OCI-LY7 (cell line): ENCODE results near the gene FA2H. TPM values are rescaled to one million over a fixed set of nuclear protein-coding genes. Genes with fewer than 3 reads are reported as not detected.

Experiments used
- BruUV-seq: library from RNA; stranded (reverse); fragments of 400-500 nt; replicated peaks from 2 replicates; lab custom pipeline; 2021; lab: Mats Ljungman, UMichigan
- CTCF ChIA-PET: fragments of 300-600 bp; sonication (Branson Sonifier 250); formaldehyde crosslinking; loops from one replicate; lab custom pipeline; 2022; ENCODE audit warnings: antibody characterized with exemption; ENCODE audit not compliant: unreplicated experiment; lab: Charles Lee
- POLR2A ChIA-PET: fragments of 300-600 bp; sonication (Branson Sonifier 250); formaldehyde crosslinking; loops from one replicate; lab custom pipeline; 2022; ENCODE audit warnings: antibody characterized with exemption; lab: Charles Lee
- DNase-seq: peaks from one replicate; pipeline ENCODE4 v3.0.0-alpha.2; 2015; ENCODE audit warnings: low spot score
- H2AFZ ChIP-seq: fragments of 200-600 bp; sonication (generic), shearing (Covaris generic); 2 replicates; pipeline ENCODE4 v1.6.1; 2014; ENCODE audit warnings: mild to moderate bottlenecking, antibody characterized with exemption, low read length, moderate library complexity
- H3K27ac ChIP-seq: fragments of 200-600 bp; sonication (generic); 2 replicates; pipeline ENCODE4 v1.5.1; 2014; ENCODE audit warnings: mixed run types, low read depth, mild to moderate bottlenecking, moderate library complexity, low read length, inconsistent platforms; ENCODE audit not compliant: poor library complexity, severe bottlenecking
- H3K36me3 ChIP-seq: fragments of 200-600 bp; sonication (generic); 2 replicates; pipeline ENCODE4 v1.6.1; 2014; ENCODE audit warnings: mild to moderate bottlenecking, antibody characterized with exemption, low read length, moderate library complexity, mixed read lengths; ENCODE audit not compliant: insufficient read depth
- H3K4me1 ChIP-seq: fragments of 200-600 bp; sonication (generic); 2 replicates; pipeline ENCODE4 v1.5.1; 2014; ENCODE audit warnings: mild to moderate bottlenecking, low read length; ENCODE audit not compliant: insufficient read depth, poor library complexity, severe bottlenecking
- H3K4me2 ChIP-seq: fragments of 200-600 bp; sonication (generic); 2 replicates; pipeline ENCODE4 v1.6.1; 2014; ENCODE audit warnings: mild to moderate bottlenecking, low read length
- H3K4me3 ChIP-seq: fragments of 200-600 bp; sonication (generic); 2 replicates; pipeline ENCODE4 v1.5.1; 2014; ENCODE audit warnings: mild to moderate bottlenecking, low read depth, low read length; ENCODE audit not compliant: poor library complexity, severe bottlenecking
- H3K79me2 ChIP-seq: fragments of 200-600 bp; sonication (generic); 2 replicates; pipeline ENCODE4 v1.6.1; 2016; ENCODE audit warnings: low read depth, mild to moderate bottlenecking, low read length, moderate library complexity, mixed read lengths; ENCODE audit not compliant: insufficient read depth
- H3K9me2 ChIP-seq: fragments of 200-600 bp; sonication (generic); 2 replicates; pipeline ENCODE4 v1.6.1; 2016; ENCODE audit warnings: mild to moderate bottlenecking, low read length, mixed read lengths; ENCODE audit not compliant: insufficient read depth
- H3K9me3 ChIP-seq: fragments of 200-600 bp; sonication (generic); 2 replicates; pipeline ENCODE4 v1.6.1; 2014; ENCODE audit warnings: mild to moderate bottlenecking, mixed run types, low read length, mixed read lengths
- H4K20me1 ChIP-seq: fragments of 200-600 bp; sonication (generic); 2 replicates; pipeline ENCODE4 v1.6.1; 2014; ENCODE audit warnings: mild to moderate bottlenecking, antibody characterized with exemption, low read length, moderate library complexity, mixed read lengths; ENCODE audit not compliant: insufficient read depth
- CTCF ChIP-seq: fragments of 200-600 bp; sonication (generic); conservative IDR thresholded peaks from 2 replicates; pipeline ENCODE4 v1.5.1; 2014; ENCODE audit warnings: mild to moderate bottlenecking, antibody characterized with exemption, low read length, moderate library complexity, mixed read lengths
- EZH2phosphoT487 ChIP-seq: fragments of 200-600 bp; sonication (generic); IDR thresholded peaks from 2 replicates; pipeline ENCODE4 v1.6.1; 2018; ENCODE audit warnings: low read depth, borderline replicate concordance, mild to moderate bottlenecking, mixed run types, antibody characterized with exemption, low read length, moderate library complexity, mixed read lengths
- intact Hi-C: fragments of 100-400 bp; cut with micrococcal nuclease; formaldehyde crosslinking; loops from one replicate; pipeline ENCODE4 v1.10.0; 2022; ENCODE audit not compliant: unreplicated experiment
- total RNA-seq, 2 experiments: library from RNA; depleted of rRNA in 1 of 2; stranded (reverse); fragments of >200 nt in 1 of 2; shearing (Covaris generic) in 1 of 2; gene quantifications; 2 replicates each; pipeline ENCODE4 v1.2.3, GENCODE V29; 2014 to 2022

FA2H gene
- total RNA-seq, 2 experiments from 2014 or later: 0.73 to 4.7 TPM

DNA sequence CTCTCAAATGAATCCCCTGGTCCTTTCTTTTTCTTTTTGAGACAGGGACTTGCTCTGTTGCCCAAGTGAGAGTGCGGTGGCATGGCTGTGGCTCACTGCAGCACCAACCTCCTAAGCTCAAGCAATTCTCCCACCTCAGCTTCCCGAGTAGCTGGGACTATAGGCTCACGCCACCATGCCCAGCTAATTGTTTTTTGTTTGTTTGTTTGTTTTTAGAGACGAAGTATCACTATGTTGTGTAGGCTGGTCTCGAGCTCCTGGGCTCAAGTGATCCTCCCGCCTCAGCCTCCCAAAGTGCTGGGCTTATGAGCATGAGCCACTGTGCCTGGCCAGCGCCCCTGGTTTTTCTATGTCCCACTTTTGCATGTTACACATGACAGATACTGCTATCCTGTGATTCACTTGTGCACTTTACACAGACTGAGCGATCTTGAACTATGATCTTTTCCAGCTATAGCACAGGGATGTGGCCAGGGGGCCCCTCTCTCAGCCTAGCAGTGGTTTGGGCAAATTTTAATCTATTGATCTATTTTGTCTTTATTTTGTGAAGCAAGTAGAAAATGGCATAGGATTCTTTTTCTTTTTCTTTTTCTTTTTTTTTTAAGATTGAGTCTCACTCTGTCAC, 42.7 kb downstream of the FA2H start:
- H2AFZ ChIP-seq: no peak overlapping the region
- ChIA-PET CTCF (no interaction called here), POLR2A (no interaction called here)
- no peak for DNase-seq
- H3K27ac ChIP-seq: no peak overlapping the region
- H3K9me2 ChIP-seq: no peaks in the 10 kb centered on the region
- H3K4me3 ChIP-seq: no peak overlapping the region
- TF ChIP-seq CTCF (no peak), EZH2phosphoT487 (no peak)
- H3K79me2 ChIP-seq: no peaks in the 10 kb centered on the region
- H4K20me1 ChIP-seq: no peaks in the 10 kb centered on the region
- intact Hi-C loops: no loop called here
- H3K36me3 ChIP-seq: no peaks in the 10 kb centered on the region
- no peaks in the 10 kb centered on the region for H3K4me1 ChIP-seq
- no TSS peak for BruUV-seq
- peaks cover 6% of the 10 kb centered on the region; the same call in 1 of the 2 replicates for H3K9me3 ChIP-seq
- no peak overlapping the region for H3K4me2 ChIP-seq

- H3K4me1 ChIP-seq: no peaks in the 10 kb centered on the region
- H3K4me3 ChIP-seq: no peak overlapping the region
- H3K36me3 ChIP-seq: no peaks in the 10 kb centered on the region
- ChIA-PET POLR2A (interaction anchor here (0.6 to 0.7 kb wide), 2 partner anchors 172 to 1328 kb away, joined by 3 read pairs; no protein-coding TSS in a partner anchor), CTCF (interaction anchor here (0.5 to 1.6 kb wide), 2 partner anchors 10 to 15 kb away, joined by 3 read pairs; no protein-coding TSS in a partner anchor)
- H3K79me2 ChIP-seq: no peaks in the 10 kb centered on the region
- H3K9me2 ChIP-seq: no peaks in the 10 kb centered on the region
- no TSS peak for BruUV-seq
- peaks cover 11% of the 10 kb centered on the region; the same call in 1 of the 2 replicates for H3K9me3 ChIP-seq
- H4K20me1 ChIP-seq: no peaks in the 10 kb centered on the region
- intact Hi-C loops: no loop called here
- no peak for TF ChIP-seq CTCF
- no peak for TF ChIP-seq EZH2phosphoT487
- no peak for DNase-seq
- no peak overlapping the region for H3K27ac ChIP-seq
- H3K4me2 ChIP-seq: no peak overlapping the region
- H2AFZ ChIP-seq: no peak overlapping the region
Measured at GRCh38 chr16:74729783-74730683, 44.6 kb downstream of the FA2H start.
